Colon (tissue), 2 donors: ENCODE data around the gene NR1D2.
A peak's percentile ranks its signal among the peaks of the same experiment; 100 is the strongest.

Source experiments
- FAIRE-seq: peaks from 2 replicates; lab custom pipeline; 2012; peaks lifted over from hg19 to GRCh38; lab: Jason Lieb, UNC
- donor health status: control.
- donor health status: control.

Gene NR1D2

DNA sequence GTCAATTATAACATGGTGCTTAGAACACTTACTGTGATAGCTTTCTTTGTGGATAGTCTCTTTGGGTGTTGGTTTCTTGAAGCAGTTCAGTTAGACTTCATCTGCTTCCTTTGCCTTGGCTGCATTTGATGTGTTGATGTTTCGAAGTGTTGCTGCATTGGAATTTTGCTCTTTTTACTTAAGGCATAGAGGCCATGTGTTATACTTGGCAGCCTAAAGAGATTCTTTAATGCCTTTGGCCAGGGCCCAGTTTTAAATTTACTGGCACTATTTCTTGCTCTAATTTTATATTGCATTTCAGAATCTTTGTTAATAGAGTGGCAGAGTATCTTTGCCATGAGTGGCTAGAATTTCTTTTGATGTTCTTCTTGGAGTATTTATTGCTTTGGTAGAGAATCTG, 21.2 kb downstream of the NR1D2 start:
- no peak for FAIRE-seq

DNA sequence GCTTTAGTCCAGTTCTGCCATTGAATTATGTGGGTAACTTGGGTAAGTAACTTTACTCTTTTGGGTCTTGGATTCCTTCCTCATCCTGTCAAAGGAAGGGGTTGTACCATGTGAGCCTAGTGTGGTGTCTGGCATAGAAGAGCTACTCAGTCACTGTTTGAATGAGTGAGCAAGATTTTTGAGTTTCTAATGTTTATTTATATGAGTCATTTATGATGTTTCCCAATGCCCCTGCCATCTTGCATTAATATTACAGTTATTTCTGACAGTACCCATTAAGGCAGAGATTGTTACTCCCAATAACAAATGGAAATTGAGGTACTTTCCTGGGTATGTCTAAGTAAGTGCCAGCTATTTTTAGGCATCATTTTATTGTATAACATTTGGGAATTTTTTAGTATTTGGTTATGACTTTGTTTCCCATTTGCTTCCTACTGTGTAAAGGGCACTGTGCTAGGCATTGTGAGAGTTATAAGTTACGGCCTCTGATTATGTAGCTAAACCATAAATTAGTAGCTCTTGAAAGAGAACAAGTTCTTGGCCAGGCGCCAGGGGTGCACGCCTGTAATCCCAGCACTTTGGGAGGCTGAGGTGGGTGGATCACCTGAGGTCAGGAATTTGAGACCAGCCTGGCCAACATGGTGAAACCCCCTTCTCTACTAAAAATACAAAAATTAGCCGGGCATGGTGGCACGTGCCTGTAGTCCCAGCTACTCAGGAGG, 23.5 kb downstream of the NR1D2 start:
- FAIRE-seq: no peak

DNA sequence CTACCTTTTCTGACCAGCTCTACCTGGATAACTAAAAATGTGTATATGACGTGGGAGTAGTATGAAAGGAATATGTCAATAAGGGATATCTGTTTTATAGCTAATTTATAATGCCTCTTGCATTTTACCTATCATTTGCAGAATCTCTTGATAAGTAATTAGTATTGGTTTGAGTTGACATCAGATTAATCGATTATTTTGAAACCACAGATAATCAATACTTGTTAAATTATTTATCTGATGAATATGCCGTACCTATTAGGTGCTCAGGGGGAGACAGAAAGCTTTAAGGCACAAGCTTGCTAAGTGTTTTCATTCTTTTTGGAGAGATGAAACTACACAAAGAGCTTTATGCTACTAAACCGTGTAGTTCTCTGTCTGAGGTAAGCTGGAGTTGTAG, 24.3 kb downstream of the NR1D2 start:
- FAIRE-seq: no peak

DNA sequence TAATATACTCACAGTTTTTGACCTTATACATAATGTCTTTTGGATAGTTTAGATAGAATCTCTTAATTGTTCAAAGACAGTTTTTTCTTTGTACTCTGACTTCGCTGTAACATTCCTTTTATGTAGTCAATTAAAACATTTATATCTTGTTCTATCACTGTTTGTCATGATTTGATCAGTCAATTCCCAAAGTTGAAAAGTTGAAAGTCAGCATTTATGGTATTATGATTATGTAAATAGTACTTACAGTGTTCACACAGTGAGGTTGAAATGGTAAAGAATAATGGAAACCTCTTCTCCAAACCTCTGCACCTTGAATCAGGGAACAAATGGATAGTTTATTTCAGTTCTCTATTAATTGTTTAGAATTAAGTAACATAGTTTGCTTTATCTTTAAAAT, 26.6 kb downstream of the NR1D2 start:
- FAIRE-seq: no peak

DNA sequence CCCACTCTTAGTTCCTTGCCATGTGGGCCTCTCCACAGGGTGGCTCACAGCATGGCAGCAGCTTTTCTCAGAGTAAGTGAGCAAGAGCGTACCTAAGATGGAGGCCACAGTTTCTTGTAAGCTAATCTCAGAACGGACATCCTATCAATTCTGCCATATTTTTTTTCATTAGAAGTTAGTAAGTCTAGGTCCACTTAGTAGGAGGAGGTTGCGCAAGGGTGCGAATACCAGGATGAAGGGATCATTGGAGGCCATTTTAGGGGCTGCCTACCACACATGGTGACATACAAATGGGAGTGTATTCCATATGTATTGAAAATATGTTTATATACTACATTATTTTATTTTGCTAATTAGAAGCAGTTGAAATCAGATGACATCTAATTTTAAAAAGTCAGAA, 31.5 kb downstream of the NR1D2 start:
- no peak for FAIRE-seq

DNA sequence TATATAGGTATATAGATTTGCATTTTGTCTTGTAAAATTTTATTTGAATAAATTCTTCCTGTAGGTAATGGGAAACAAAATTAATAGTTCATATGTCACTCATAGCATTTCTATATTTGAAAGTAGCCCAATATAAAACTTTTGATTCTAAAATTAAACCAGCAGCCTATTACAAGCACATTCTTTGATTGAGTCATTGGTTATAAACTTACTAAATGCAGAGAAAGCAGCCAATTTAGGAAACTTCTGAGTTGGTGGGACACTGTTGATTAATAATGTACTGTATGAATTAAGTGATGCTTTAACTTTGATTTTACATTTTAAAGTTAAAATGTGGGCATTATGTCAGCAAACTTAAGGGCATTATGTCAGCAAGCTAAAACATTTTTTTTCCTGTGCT, 34.5 kb downstream of the NR1D2 start:
- peak; percentile 74 for FAIRE-seq

DNA sequence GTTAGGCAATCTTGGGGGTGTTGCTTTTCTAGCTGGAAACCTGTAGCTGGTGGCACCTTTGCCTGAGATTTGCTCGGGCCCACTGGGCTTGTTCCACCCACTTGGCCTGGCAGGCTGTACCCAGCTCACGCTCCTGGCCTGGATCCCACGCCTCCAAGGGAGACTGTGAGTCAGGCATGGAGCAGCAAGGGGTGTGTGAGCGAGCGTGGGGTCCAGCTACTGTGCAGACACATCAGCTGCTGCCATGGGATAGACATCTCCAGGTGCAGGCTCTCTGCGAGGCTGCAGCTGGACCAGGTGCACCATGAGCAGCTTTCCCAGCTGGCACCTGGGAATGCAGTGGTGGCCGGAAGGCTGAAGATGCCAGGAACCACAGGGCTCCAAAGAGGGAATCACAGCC, 36.0 kb downstream of the NR1D2 start:
- FAIRE-seq: no peak

DNA sequence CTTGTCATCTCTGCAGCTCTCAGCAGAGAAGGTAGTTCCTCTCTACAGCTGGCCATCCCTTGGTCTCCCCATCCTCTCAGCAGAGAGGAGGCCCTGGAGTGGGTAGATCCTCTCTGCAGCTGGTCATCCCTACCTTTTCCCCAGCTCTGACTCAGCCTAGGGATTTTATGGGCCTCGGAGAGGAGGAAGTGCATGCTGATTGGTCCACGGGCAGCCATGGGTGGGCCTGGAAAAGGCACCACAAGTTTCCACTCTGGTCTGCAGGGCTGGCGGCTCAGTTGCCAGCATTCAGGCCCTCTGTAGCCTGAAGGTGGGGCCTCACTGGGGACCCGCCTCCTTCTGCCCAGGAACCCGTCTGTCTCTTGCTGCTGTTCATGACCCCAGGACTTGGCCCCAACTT, 36.9 kb downstream of the NR1D2 start:
- no peak for FAIRE-seq

DNA sequence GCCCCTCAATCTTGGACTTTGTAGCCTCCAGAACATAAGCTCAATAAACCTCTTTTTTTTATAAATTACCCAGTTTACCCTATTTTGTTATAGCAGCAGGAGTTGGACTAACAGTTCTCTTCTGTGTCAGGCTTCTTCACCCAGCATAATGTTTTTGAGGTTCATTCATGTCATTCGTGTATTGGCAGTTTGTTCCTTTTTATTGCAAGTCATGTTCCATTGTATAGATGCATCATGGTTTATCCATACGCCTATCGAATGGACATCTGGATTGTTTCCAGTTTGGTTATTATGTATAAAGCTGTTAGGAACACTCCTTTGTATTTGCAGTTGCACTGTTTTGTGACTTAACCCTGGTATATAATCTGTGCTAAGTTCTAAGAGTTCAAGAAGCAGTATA, 39.8 kb downstream of the NR1D2 start:
- FAIRE-seq: no peak

DNA sequence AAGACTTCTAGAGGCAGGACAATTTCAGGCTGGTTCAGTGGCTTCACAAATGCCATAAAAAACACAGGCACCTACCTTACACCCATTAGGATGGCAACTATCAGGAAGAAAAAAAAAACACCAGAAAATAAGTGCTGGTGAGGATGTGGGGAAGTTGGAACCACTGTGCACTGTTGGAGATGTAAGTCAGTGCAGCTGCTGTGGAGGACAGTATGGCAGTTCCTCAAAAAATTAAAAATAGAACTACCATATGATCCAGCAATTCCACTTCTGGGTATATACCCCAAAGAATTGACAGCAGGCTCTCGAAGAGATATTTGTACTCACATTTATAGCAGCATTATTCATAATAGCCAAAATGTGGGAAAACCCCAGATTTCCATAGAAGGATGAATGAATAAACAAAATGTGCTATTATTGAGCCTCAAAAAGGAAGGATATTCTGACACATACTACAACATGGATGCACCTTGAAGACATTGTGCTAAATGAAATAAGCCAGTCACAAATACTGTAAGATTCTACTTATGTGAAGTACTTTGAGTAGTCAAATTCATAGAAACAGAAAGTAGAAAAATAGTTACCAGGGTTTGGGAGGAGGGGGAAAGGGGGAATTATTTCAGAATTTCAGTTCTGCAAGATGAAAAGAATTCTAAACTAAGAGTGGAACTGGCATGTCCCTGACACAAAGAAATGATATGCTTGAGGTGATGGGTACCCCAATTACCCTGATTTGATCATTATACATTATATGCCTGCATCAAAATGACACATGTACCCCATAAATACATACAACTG, 40.9 kb downstream of the NR1D2 start:
- FAIRE-seq: no peak

DNA sequence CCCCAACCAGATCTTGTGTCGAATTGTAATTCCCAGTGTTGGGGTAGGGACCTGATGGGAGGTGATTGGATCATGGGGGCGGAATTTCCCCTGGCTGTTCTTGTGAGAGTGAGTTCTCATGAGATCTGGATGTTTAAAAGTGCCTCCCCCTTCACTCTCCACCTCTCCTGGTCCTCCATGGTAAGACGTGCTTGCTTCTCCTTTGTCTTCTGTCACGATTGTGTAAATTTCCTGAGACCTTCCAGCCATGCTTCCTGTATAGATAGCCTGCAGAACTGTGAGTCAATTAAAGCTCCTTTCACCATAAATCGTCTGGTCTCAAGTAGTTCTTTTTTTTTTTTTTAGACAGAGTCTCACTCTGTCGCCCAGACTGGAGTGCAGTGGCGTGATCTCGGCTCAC, 42.3 kb downstream of the NR1D2 start:
- no peak for FAIRE-seq

DNA sequence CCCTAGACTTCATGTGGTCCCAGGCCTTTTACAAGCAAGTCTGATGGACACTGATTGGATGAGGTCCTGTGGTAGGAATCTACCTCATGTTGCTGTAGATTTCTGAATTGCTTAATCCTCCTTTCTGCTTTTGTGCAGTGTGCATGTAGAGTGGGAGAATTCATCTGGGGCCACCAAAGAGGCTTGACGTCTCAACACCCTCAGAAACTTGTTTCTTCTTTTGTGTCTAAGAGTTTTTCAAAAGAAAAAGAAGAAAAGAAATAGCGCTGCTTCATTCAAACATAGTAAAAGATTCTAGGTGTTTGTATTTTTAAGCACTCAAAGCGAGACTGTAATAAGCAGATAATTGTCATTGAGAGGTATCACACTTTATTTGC, 46.2 kb downstream of the NR1D2 start:
- FAIRE-seq: no peak

DNA sequence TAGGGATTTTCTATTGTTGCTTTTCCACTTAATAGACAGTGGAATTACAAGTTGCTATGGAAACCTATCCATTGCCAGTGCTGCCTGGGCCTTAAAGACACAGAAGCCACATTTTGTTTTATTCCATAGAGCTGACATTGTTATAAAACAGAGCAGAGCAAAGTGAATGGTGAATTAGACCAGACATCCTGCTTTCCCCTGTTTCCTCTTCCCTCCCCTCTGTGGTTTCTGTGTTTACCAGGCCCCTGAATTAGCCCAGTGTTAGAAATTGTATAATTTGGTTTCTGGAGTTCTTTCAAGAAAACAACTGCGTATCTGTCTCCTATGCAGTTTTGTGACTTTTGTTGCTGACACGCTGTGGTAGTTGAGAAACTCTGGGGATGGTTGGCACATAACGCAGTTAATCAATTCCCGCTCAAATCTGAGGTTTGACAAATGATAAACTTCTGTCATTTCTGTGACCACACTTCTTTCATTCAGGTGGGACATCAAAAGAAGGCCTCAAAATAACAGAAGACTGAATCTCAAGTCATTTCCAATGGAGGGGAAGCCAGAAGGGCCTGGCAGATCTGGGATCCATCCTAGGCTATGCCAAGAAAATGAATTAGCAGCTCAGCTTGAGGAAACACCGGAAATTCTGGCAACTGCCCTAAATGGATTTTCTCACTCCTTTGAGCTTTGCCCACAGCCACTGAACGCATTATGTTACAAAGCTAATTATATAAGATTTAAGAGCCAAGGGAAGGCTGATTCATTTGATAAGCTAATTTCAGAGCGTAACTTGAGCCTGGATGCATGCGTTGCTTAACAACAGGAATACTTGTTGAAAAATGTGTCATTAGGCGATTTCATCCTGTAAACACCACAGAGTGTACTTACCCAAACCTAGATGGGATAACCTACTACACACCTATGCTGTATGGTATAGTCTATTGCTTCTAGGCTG, 46.9 kb downstream of the NR1D2 start:
- FAIRE-seq: no peak

DNA sequence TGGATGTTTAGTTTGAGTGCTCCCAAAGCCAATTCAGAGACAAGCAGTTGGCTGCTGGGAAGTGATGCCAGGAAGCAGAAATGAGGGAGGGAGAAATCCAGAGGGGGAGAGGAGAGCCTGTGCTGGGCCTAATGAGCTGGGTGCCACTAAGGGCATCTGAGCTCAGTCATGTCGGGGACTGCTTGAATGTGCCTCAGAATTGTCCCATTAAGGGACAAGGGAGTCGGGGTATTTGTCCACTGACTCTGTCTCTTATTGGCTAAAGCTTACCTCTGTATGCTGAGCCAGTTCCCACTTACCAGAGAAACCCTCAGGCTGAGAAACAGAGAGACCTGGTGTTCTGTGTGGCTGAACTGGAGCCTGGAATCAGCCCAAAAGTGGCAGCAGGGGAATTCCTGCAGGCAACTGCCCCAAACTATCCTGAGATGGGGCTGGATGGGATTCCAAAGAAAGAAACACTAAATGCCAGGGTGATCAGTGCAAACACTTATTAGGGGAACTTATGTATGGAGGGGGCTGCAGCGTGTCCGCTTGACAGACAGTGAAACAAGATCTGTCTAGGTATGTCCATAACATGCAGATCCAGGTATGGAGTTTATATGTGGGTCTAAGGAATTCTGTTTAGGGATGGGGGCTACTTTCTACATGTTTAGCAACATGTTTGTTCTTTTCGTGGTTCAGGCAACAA, 48.6 kb downstream of the NR1D2 start:
- no peak for FAIRE-seq

DNA sequence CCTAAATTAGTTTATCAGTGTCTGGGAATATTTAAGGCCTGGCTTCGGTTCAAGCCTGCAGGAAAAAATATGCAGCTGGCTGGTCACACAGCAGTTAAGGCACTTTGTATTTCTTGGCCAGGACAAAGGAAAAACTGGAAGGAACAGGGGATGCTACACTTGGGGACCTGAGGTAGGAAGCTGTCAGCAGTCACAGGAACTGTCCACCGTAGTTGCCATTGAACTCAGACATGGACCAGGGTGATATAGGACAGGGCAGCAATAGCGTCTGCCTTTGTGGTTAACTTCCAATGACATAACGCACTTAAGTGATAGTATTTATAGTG, 49.1 kb downstream of the NR1D2 start:
- no peak for FAIRE-seq

DNA sequence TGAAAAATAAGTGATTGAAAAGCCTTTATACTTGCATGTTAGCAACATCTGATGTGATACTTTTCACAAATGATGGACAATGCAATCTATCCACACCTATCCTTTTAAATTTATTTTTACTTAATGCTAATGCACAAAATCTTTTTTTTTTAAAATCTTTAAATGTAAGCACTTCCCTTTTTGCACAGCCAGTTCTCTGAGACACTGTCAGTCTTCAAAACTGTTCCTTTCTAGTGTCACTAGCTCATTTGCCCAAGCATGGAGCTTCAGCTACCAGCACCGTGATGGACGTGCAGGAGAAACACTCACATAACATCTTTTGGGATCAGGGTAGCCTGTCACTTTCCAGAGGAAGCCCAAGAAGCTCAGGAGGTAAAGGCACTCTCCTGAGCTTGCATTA, 50.1 kb downstream of the NR1D2 start:
- FAIRE-seq: no peak

DNA sequence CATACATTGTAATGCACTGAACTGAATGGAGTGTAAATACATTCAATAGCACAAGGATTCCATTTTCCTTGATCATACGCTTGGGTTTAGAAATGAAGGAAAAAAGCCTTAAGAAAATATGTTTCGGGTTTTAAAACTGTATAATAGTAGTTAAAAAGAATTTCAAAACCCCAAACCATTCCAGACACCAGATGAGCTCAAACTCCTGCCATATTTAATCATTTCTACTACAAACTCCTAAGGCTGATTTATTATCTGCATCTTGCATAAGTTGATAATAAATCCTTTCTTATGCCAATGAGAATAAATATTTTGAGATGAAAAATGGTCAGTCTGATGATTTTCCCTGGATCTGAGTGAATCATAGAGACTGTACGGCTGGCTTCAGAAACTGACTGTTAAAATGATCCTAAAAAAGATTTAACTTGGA, 51.0 kb downstream of the NR1D2 start:
- FAIRE-seq: no peak

DNA sequence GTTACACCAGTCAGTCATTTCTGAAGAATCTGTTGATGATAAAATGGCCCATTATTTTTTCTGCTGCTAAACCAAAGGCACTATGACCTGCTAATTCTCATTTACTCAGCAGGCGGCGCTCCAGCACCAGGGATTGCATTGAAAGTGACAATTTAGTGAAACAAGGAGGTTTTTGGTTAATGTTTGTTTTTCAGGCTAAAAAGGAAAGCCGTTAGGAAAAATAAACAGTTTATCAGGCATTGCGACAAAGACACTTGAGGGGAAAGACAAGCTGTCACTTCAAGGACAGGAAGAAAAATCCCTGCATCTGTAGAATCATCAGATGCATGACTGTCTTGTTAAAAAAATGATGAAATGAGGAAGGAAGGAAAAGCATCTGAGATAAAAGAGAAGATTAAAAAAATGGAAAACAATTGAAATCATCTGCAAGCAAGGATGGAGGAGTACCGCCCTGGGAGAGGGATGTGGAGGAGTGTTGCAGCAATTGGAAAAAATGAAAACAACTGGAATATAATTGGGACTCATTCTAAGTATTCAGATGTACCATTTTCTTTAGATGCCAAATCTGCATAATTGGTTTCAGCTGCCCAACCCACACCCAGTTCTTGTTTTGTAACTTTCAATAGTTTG, 54.0 kb downstream of the NR1D2 start:
- no peak for FAIRE-seq

DNA sequence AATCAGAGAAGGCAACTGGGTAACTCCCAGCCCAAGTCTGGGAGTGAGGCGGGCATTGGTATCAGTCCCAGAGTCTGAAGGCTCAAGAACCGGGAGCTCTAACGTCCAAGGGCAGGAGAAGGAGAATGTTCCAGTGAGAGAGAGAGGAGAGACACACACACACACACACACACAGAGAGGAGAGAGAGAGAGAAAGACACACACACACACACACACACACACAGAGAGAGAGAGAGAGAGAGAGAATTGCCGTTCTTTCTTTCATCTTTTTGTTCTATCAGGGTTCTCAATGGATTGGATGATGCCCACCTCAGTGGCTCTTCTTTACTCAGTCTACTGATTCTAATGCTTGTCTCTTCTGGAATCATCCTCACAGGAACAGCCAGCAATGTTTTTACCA, 57.0 kb downstream of the NR1D2 start:
- no peak for FAIRE-seq

DNA sequence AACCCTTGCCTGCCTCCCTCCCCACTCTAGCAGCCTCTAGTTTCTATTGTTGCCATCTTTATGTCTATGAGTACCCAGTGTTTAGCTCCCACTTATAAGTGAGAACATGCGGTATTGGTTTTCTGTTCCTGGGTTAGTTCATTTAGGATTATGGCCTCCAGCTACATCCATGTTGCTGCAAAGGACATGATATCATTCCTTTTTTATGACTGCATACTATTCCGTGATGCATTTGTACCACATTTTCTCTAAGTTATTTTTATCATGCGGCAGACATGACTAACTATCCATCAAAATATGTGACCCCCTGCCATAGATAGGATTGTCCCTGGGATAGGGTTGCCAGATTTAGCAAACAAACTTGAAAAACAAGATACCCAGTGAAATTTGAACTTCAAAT, 58.4 kb downstream of the NR1D2 start:
- no peak for FAIRE-seq

DNA sequence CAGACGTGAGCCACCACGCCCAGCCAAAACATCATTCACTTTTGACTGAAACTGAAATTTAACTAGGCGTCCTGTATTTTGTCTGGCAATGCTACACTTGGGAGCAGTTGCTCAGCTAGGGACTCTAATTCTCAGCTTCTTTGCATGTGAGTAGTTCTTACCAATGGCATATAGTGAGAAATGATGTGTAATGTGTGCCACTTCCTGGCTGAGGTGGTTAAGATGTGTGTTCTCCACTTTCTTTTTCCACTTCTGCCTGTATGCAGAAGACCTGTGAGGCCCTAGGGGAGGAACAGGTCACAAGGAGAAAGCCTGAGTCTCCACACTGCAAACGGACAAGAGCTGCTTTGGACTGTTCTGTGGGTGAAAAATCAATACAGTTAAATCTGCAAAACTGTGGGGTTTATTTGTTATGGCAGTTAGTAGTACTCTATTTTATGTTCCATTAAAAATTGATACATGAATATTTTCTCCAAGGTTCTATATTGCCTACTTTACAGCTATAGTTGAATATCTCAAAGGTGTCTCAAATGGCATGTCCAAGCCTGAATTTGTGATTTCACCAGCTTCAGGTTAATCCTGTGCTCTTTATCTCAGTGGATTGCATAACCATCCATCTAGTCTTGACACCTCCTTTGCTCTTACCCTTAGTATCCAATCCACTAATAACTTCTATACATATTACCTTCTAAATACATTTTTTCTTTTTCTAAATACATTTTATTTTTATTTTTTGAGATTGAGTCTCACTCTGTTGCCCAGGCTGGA, 59.3 kb downstream of the NR1D2 start:
- FAIRE-seq: no peak
